Astrocyte (in vitro differentiated cells and primary cell): ENCODE data around the gene ASPG. TPM values are rescaled to one million over a fixed set of nuclear protein-coding genes. Genes with fewer than 3 reads are reported as not detected.

ENCODE experiments used
- DNase-seq: peaks from one replicate; pipeline ENCODE4 v3.0.0-alpha.2; 2010; ENCODE audit warnings: low read depth
- FAIRE-seq: peaks from 2 replicates; lab custom pipeline; 2011; peaks lifted over from hg19 to GRCh38; lab: Jason Lieb, UNC
- H2AFZ ChIP-seq: 2 replicates; pipeline ENCODE4 v1.6.0; 2012; ENCODE audit warnings: low read depth, low read length, inconsistent platforms
- H3K27ac ChIP-seq: 2 replicates; pipeline ENCODE4 v1.5.1; 2011; ENCODE audit warnings: low read depth, low read length, inconsistent platforms
- H3K27me3 ChIP-seq: 2 replicates; pipeline ENCODE4 v1.6.0; 2011; ENCODE audit warnings: low read length, inconsistent platforms; ENCODE audit not compliant: insufficient read depth
- H3K36me3 ChIP-seq: 2 replicates; pipeline ENCODE4 v1.5.1; 2011; ENCODE audit warnings: low read length, inconsistent platforms; ENCODE audit not compliant: insufficient read depth
- H3K4me1 ChIP-seq: 2 replicates; pipeline ENCODE4 v1.5.1; 2011; ENCODE audit warnings: low read length, inconsistent platforms; ENCODE audit not compliant: insufficient read depth
- H3K4me2 ChIP-seq: 2 replicates; pipeline ENCODE4 v1.6.0; 2012; ENCODE audit warnings: low read length, inconsistent platforms
- H3K4me3 ChIP-seq: 2 replicates; pipeline ENCODE4 v1.5.1; 2011; ENCODE audit warnings: low read depth, mild to moderate bottlenecking, low read length, inconsistent platforms; ENCODE audit not compliant: insufficient read depth
- H3K79me2 ChIP-seq: 2 replicates; pipeline ENCODE4 v1.6.0; 2012; ENCODE audit warnings: mild to moderate bottlenecking, low read length, inconsistent platforms; ENCODE audit not compliant: insufficient read depth
- H3K9ac ChIP-seq: 2 replicates; pipeline ENCODE4 v1.6.0; 2012; ENCODE audit warnings: mild to moderate bottlenecking, low read length, inconsistent platforms
- H3K9me3 ChIP-seq: 2 replicates; pipeline ENCODE4 v1.5.1; 2012; ENCODE audit warnings: low read depth, mild to moderate bottlenecking, low read length, inconsistent platforms; ENCODE audit not compliant: insufficient read depth
- H4K20me1 ChIP-seq: 2 replicates; pipeline ENCODE4 v1.6.0; 2012; ENCODE audit warnings: low read length, inconsistent platforms; ENCODE audit not compliant: insufficient read depth
- H3K27ac Mint-ChIP-seq: one replicate; pipeline ENCODE4 v1.8.0; 2021; ENCODE audit warnings: mild to moderate bottlenecking, mixed read lengths; ENCODE audit not compliant: unreplicated experiment
- H3K27me3 Mint-ChIP-seq: one replicate; pipeline ENCODE4 v1.8.0; 2021; ENCODE audit warnings: low read depth, mixed read lengths; ENCODE audit not compliant: unreplicated experiment
- H3K36me3 Mint-ChIP-seq: one replicate; pipeline ENCODE4 v1.8.0; 2021; ENCODE audit warnings: low read depth, mixed read lengths; ENCODE audit not compliant: unreplicated experiment
- H3K4me1 Mint-ChIP-seq: one replicate; pipeline ENCODE4 v1.8.0; 2021; ENCODE audit warnings: low read depth, mixed read lengths; ENCODE audit not compliant: unreplicated experiment
- H3K4me3 Mint-ChIP-seq: one replicate; pipeline ENCODE4 v1.8.0; 2021; ENCODE audit warnings: mild to moderate bottlenecking, moderate library complexity, mixed read lengths; ENCODE audit not compliant: unreplicated experiment
- H3K9me3 Mint-ChIP-seq: one replicate; pipeline ENCODE4 v1.8.0; 2021; ENCODE audit warnings: mild to moderate bottlenecking, mixed read lengths; ENCODE audit not compliant: unreplicated experiment
- CTCF ChIP-seq: IDR thresholded peaks from 2 replicates; pipeline ENCODE4 v1.5.1; 2011; ENCODE audit warnings: low read depth, mild to moderate bottlenecking, inconsistent platforms, low read length, moderate library complexity; ENCODE audit not compliant: insufficient read depth
- EZH2 ChIP-seq: IDR thresholded peaks from 2 replicates; pipeline ENCODE4 v1.6.1; 2012; ENCODE audit warnings: mild to moderate bottlenecking, low read length, inconsistent platforms; ENCODE audit not compliant: insufficient read depth
- total RNA-seq: library from RNA; stranded (reverse); gene quantifications from 2 replicates; pipeline ENCODE4 v1.2.1, GENCODE V29; 2021

Gene ASPG
- total RNA-seq, 1 donor from 2014 or later: not detected

- Histone ChIP-seq H3K4me1 (no peaks in the 10 kb centered on the region), H3K27me3 (no peaks in the 10 kb centered on the region), H3K9me3 (no peaks in the 10 kb centered on the region), H4K20me1 (no peaks in the 10 kb centered on the region), H3K79me2 (no peaks in the 10 kb centered on the region), H3K4me3 (no peak overlapping the region), H3K27ac (no peak overlapping the region), H3K36me3 (no peaks in the 10 kb centered on the region), H3K4me2 (no peak overlapping the region), H3K9ac (no peak overlapping the region), H2AFZ (no peak overlapping the region)
- TF ChIP-seq EZH2 (no peak), CTCF (no peak)
- Mint-ChIP-seq H3K9me3 (no peaks in the 10 kb centered on the region), H3K4me1 (no peaks in the 10 kb centered on the region), H3K36me3 (no peaks in the 10 kb centered on the region), H3K27me3 (peaks cover 36% of the 10 kb centered on the region), H3K27ac (no peak overlapping the region), H3K4me3 (no peak overlapping the region)
- FAIRE-seq (no peak), DNase-seq (no peak)
These were observed 26.0 kb downstream of the ASPG start for GRCh38 chr14:104111301-104112112.

GRCh38 chr14:104112113-104112505 lies 26.6 kb downstream of the ASPG start:
- TF ChIP-seq CTCF (no peak), EZH2 (no peak)
- FAIRE-seq (no peak), DNase-seq (no peak)
- Histone ChIP-seq H3K4me1 (no peaks in the 10 kb centered on the region), H3K27me3 (no peaks in the 10 kb centered on the region), H3K79me2 (no peaks in the 10 kb centered on the region), H3K4me3 (no peak overlapping the region), H3K36me3 (no peaks in the 10 kb centered on the region), H3K4me2 (no peak overlapping the region), H4K20me1 (no peaks in the 10 kb centered on the region), H3K9ac (no peak overlapping the region), H3K27ac (no peak overlapping the region), H2AFZ (no peak overlapping the region), H3K9me3 (no peaks in the 10 kb centered on the region)
- H3K4me3 Mint-ChIP-seq: no peak overlapping the region
- H3K27ac Mint-ChIP-seq: no peak overlapping the region
- H3K4me1 Mint-ChIP-seq: no peaks in the 10 kb centered on the region
- peaks cover 36% of the 10 kb centered on the region for H3K27me3 Mint-ChIP-seq
- H3K36me3 Mint-ChIP-seq: no peaks in the 10 kb centered on the region
- no peaks in the 10 kb centered on the region for H3K9me3 Mint-ChIP-seq
